Fibroblast of skin of left quadriceps (primary cell): Measurements from ENCODE around the gene LPCAT2.

Experiments used
- DNase-seq, 2 experiments: peaks; one replicate each; pipeline ENCODE4 v3.0.0-alpha.2; 2013; ENCODE audit warnings: low read depth in 2 of 2

Gene LPCAT2

GRCh38 chr16:55480228-55480655 lies 28.6 kb upstream of the LPCAT2 start:
- peak; percentile 76 to 79 for DNase-seq

- no peak for DNase-seq
Measured at GRCh38 chr16:55481023-55481422, 27.8 kb upstream of the LPCAT2 start.

- no peak for DNase-seq
Measured at GRCh38 chr16:55482056-55482455, 26.8 kb upstream of the LPCAT2 start.

- peak; percentile 84 to 85 for DNase-seq
Measured at GRCh38 chr16:55487048-55487803, 21.6 kb upstream of the LPCAT2 start.

- DNase-seq: no peak
Measured at GRCh38 chr16:55488306-55488705, 20.6 kb upstream of the LPCAT2 start.

- no peak for DNase-seq
Measured at GRCh38 chr16:55489119-55489955, 19.5 kb upstream of the LPCAT2 start.

GRCh38 chr16:55489956-55490265 lies 19.0 kb upstream of the LPCAT2 start:
- no peak for DNase-seq

- no peak for DNase-seq
Measured at GRCh38 chr16:55490301-55490700, 18.6 kb upstream of the LPCAT2 start.

- DNase-seq: no peak
Measured at GRCh38 chr16:55491691-55492090, 17.2 kb upstream of the LPCAT2 start.

- no peak for DNase-seq
Measured at GRCh38 chr16:55492756-55493380, 16.0 kb upstream of the LPCAT2 start.

- DNase-seq: peak; percentile 97
Measured at GRCh38 chr16:55494994-55495421, 13.9 kb upstream of the LPCAT2 start.

- DNase-seq: peak; percentile 91
Measured at GRCh38 chr16:55495616-55496289, 13.1 kb upstream of the LPCAT2 start.

- DNase-seq: no peak
Measured at GRCh38 chr16:55496509-55497145, 12.2 kb upstream of the LPCAT2 start.

- DNase-seq: no peak
Measured at GRCh38 chr16:55497558-55497957, 11.3 kb upstream of the LPCAT2 start.

GRCh38 chr16:55498101-55498500 lies 10.8 kb upstream of the LPCAT2 start:
- no peak for DNase-seq

- DNase-seq: no peak
Measured at GRCh38 chr16:55499281-55499680, 9.6 kb upstream of the LPCAT2 start.

GRCh38 chr16:55499951-55500529 lies 8.8 kb upstream of the LPCAT2 start:
- peak; percentile 98 to 99 for DNase-seq

GRCh38 chr16:55500530-55501011 lies 8.3 kb upstream of the LPCAT2 start:
- no peak for DNase-seq

- DNase-seq: no peak
Measured at GRCh38 chr16:55501549-55502322, 7.1 kb upstream of the LPCAT2 start.

GRCh38 chr16:55502801-55503366 lies 6.0 kb upstream of the LPCAT2 start:
- DNase-seq: peak in 1 of 2 experiments; percentile 42
